ENCODE data around the gene FRMD8.

The FRMD8 gene

GRCh38 chr11:65454696-65455456 is 68.4 kb downstream of the FRMD8 start:
- DNase-seq (ENCODE audit: low read depth), result peak; percentile 66

GRCh38 chr11:65456418-65456817 is 70.0 kb downstream of the FRMD8 start:
- no peak for DNase-seq (ENCODE audit: low read depth)

GRCh38 chr11:65459552-65459951 is 73.1 kb downstream of the FRMD8 start:
- DNase-seq (ENCODE audit: low read depth), result no peak

Data from iris pigment epithelial cell (primary cell).